AG08395 (cell line): ENCODE data around the gene IRX5.

Experiments
- DNase-seq: peaks from one replicate; pipeline ENCODE4 v3.0.0; 2012; ENCODE audit warnings: mixed read lengths, low spot score

IRX5 gene

GRCh38 chr16:54952195-54952594 lies 21.5 kb downstream of the IRX5 start:
- DNase-seq: no peak

- DNase-seq: no peak
Observed at GRCh38 chr16:54953461-54953860, 22.8 kb downstream of the IRX5 start.

- no peak for DNase-seq
Observed at GRCh38 chr16:54954220-54954619, 23.6 kb downstream of the IRX5 start.

GRCh38 chr16:54955757-54956156 lies 25.1 kb downstream of the IRX5 start:
- no peak for DNase-seq

- no peak for DNase-seq
Observed at GRCh38 chr16:54957403-54958166, 26.9 kb downstream of the IRX5 start.

GRCh38 chr16:54962045-54962444 lies 31.4 kb downstream of the IRX5 start:
- DNase-seq: no peak

GRCh38 chr16:54964239-54964638 lies 33.6 kb downstream of the IRX5 start:
- DNase-seq: no peak

- DNase-seq: no peak
Observed at GRCh38 chr16:54965464-54965863, 34.8 kb downstream of the IRX5 start.

GRCh38 chr16:54968011-54968410 lies 37.3 kb downstream of the IRX5 start:
- no peak for DNase-seq

- no peak for DNase-seq
Observed at GRCh38 chr16:54968784-54969183, 38.1 kb downstream of the IRX5 start.

- DNase-seq: no peak
Observed at GRCh38 chr16:54970016-54970415, 39.4 kb downstream of the IRX5 start.

GRCh38 chr16:54974367-54974766 lies 43.7 kb downstream of the IRX5 start:
- DNase-seq: no peak

GRCh38 chr16:54976651-54977200 lies 46.1 kb downstream of the IRX5 start:
- DNase-seq: no peak

GRCh38 chr16:54977211-54977610 lies 46.5 kb downstream of the IRX5 start:
- DNase-seq: no peak

GRCh38 chr16:54980821-54981220 lies 50.2 kb downstream of the IRX5 start:
- no peak for DNase-seq
